Osteocyte (in vitro differentiated cells): ENCODE results near the gene POLN. TPM values are rescaled to one million over a fixed set of nuclear protein-coding genes. Genes with fewer than 3 reads are reported as not detected.

ENCODE experiments used
- DNase-seq: peaks from one replicate; pipeline ENCODE4 v3.0.0; 2021; ENCODE audit warnings: mixed read lengths; ENCODE audit not compliant: unreplicated experiment; ENCODE audit errors: extremely low spot score
- H3K27ac Mint-ChIP-seq: one replicate; pipeline ENCODE4 v1.8.0; 2021; ENCODE audit warnings: mild to moderate bottlenecking, mixed read lengths; ENCODE audit not compliant: unreplicated experiment
- H3K27me3 Mint-ChIP-seq: one replicate; pipeline ENCODE4 v1.8.0; 2021; ENCODE audit warnings: mixed read lengths; ENCODE audit not compliant: unreplicated experiment
- H3K36me3 Mint-ChIP-seq: one replicate; pipeline ENCODE4 v1.8.0; 2021; ENCODE audit warnings: mixed read lengths; ENCODE audit not compliant: unreplicated experiment
- H3K4me1 Mint-ChIP-seq: one replicate; pipeline ENCODE4 v1.8.0; 2021; ENCODE audit warnings: mixed read lengths; ENCODE audit not compliant: unreplicated experiment
- H3K4me3 Mint-ChIP-seq: one replicate; pipeline ENCODE4 v1.8.0; 2021; ENCODE audit warnings: mild to moderate bottlenecking, moderate library complexity, mixed read lengths; ENCODE audit not compliant: unreplicated experiment
- H3K9me3 Mint-ChIP-seq: one replicate; pipeline ENCODE4 v1.8.0; 2021; ENCODE audit warnings: mixed read lengths; ENCODE audit not compliant: unreplicated experiment
- CTCF ChIP-seq: fragments of 200-600 bp; sonication (generic); IDR thresholded peaks from 2 replicates; pipeline ENCODE4 v1.5.0; 2021; ENCODE audit warnings: antibody characterized with exemption, mild to moderate bottlenecking, moderate library complexity
- total RNA-seq: library from RNA; stranded (reverse); gene quantifications from 2 replicates; pipeline ENCODE4 v1.2.1, GENCODE V29; 2021

POLN gene
- total RNA-seq, 1 donor from 2014 or later = 4.2 TPM

- peak; percentile 75 for DNase-seq
- H3K27me3 Mint-ChIP-seq = peaks cover 19% of the 10 kb centered on the region
- H3K27ac Mint-ChIP-seq = no peak overlapping the region
- no peaks in the 10 kb centered on the region for H3K36me3 Mint-ChIP-seq
- H3K4me3 Mint-ChIP-seq = no peak overlapping the region
- peaks cover 3% of the 10 kb centered on the region for H3K4me1 Mint-ChIP-seq
- H3K9me3 Mint-ChIP-seq = no peaks in the 10 kb centered on the region
- TF ChIP-seq CTCF = no peak
Measured at GRCh38 chr4:2046031-2046961, 195.6 kb downstream of the POLN start.

GRCh38 chr4:2045518-2045951, 196.4 kb downstream of the POLN start:
- peak; percentile 78 for DNase-seq
- Mint-ChIP-seq H3K36me3 (no peaks in the 10 kb centered on the region), H3K4me3 (no peak overlapping the region), H3K27ac (no peak overlapping the region), H3K9me3 (no peaks in the 10 kb centered on the region), H3K27me3 (peaks cover 12% of the 10 kb centered on the region), H3K4me1 (peaks cover 3% of the 10 kb centered on the region)
- TF ChIP-seq CTCF = no peak

GRCh38 chr4:2044542-2045517, 197.1 kb downstream of the POLN start:
- H3K9me3 Mint-ChIP-seq = no peaks in the 10 kb centered on the region
- H3K4me3 Mint-ChIP-seq = no peak overlapping the region
- H3K36me3 Mint-ChIP-seq = no peaks in the 10 kb centered on the region
- H3K27ac Mint-ChIP-seq = no peak overlapping the region
- peaks cover 4% of the 10 kb centered on the region for H3K4me1 Mint-ChIP-seq
- TF ChIP-seq CTCF = no peak
- peak; percentile 78 for DNase-seq
- H3K27me3 Mint-ChIP-seq = peaks cover 9% of the 10 kb centered on the region

- DNase-seq = no peak
- H3K4me1 Mint-ChIP-seq = peaks cover 5% of the 10 kb centered on the region
- H3K9me3 Mint-ChIP-seq = no peaks in the 10 kb centered on the region
- H3K36me3 Mint-ChIP-seq = no peaks in the 10 kb centered on the region
- no peak overlapping the region for H3K27ac Mint-ChIP-seq
- no peak overlapping the region for H3K4me3 Mint-ChIP-seq
- peaks cover 8% of the 10 kb centered on the region for H3K27me3 Mint-ChIP-seq
- no peak for TF ChIP-seq CTCF
Measured at GRCh38 chr4:2044119-2044485, 197.8 kb downstream of the POLN start.
